OCI-LY3 (cell line): ENCODE measurements around the gene EXOSC3.

Source experiments
- CTCF ChIP-seq: fragments of 200-600, 300-600 bp; sonication (generic); IDR thresholded peaks from 2 replicates; pipeline ENCODE4 v1.5.1; 2014; ENCODE audit warnings: antibody characterized with exemption, low read length, low read depth
- EZH2phosphoT487 ChIP-seq: fragments of 200-600 bp; shearing (Covaris generic); IDR thresholded peaks from 2 replicates; pipeline ENCODE4 v1.6.1; 2018; ENCODE audit warnings: antibody characterized with exemption, mixed run types, low read depth

GRCh38 chr9:37796232-37796631 lies 11.4 kb upstream of the EXOSC3 start:
- no peak for TF ChIP-seq CTCF
- no peak for TF ChIP-seq EZH2phosphoT487
